ENCODE measurements around the gene SLC26A11.

SLC26A11 gene

GRCh38 chr17:80261895-80262279 lies 41.7 kb downstream of the SLC26A11 start:
- ATAC-seq = no peak
- TF ChIP-seq ARNTL (CRISPR knock-in tag; IDR thresholded peaks at IDR 0.05; ENCODE audit: borderline replicate concordance, low read depth) (no peak), BACH2 (CRISPR knock-in tag; IDR thresholded peaks at IDR 0.05; ENCODE audit: borderline replicate concordance) (no peak), RARB (CRISPR knock-in tag; IDR thresholded peaks at IDR 0.05) (no peak), POU6F1 (CRISPR knock-in tag; IDR thresholded peaks at IDR 0.05; ENCODE audit: borderline replicate concordance, low read depth) (no peak), CSDC2 (CRISPR knock-in tag; IDR thresholded peaks at IDR 0.05) (no peak)

- no peak for TF ChIP-seq ISL1 (CRISPR knock-in tag; IDR thresholded peaks at IDR 0.05)
- TF ChIP-seq CSDC2 (CRISPR knock-in tag; IDR thresholded peaks at IDR 0.05) = no peak
- no peak for TF ChIP-seq ZC3H10 (CRISPR knock-in tag; IDR thresholded peaks at IDR 0.05)
- no peak for TF ChIP-seq PPARA (CRISPR knock-in tag; IDR thresholded peaks at IDR 0.05; ENCODE audit: borderline replicate concordance)
- no peak for TF ChIP-seq CREB5 (CRISPR knock-in tag; IDR thresholded peaks at IDR 0.05; ENCODE audit: low read depth)
- TF ChIP-seq GLIS3 (CRISPR knock-in tag; IDR thresholded peaks at IDR 0.05) = no peak
- no peak for TF ChIP-seq OSR1 (CRISPR knock-in tag; IDR thresholded peaks at IDR 0.05)
- no peak for TF ChIP-seq RARB (CRISPR knock-in tag; IDR thresholded peaks at IDR 0.05)
- TF ChIP-seq, protein P1, sequence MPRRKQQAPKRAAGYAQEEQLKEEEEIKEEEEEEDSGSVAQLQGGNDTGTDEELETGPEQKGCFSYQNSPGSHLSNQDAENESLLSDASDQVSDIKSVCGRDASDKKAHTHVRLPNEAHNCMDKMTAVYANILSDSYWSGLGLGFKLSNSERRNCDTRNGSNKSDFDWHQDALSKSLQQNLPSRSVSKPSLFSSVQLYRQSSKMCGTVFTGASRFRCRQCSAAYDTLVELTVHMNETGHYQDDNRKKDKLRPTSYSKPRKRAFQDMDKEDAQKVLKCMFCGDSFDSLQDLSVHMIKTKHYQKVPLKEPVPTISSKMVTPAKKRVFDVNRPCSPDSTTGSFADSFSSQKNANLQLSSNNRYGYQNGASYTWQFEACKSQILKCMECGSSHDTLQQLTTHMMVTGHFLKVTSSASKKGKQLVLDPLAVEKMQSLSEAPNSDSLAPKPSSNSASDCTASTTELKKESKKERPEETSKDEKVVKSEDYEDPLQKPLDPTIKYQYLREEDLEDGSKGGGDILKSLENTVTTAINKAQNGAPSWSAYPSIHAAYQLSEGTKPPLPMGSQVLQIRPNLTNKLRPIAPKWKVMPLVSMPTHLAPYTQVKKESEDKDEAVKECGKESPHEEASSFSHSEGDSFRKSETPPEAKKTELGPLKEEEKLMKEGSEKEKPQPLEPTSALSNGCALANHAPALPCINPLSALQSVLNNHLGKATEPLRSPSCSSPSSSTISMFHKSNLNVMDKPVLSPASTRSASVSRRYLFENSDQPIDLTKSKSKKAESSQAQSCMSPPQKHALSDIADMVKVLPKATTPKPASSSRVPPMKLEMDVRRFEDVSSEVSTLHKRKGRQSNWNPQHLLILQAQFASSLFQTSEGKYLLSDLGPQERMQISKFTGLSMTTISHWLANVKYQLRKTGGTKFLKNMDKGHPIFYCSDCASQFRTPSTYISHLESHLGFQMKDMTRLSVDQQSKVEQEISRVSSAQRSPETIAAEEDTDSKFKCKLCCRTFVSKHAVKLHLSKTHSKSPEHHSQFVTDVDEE (CRISPR knock-in tag; IDR thresholded peaks at IDR 0.05) = no peak
- TF ChIP-seq, protein P2, sequence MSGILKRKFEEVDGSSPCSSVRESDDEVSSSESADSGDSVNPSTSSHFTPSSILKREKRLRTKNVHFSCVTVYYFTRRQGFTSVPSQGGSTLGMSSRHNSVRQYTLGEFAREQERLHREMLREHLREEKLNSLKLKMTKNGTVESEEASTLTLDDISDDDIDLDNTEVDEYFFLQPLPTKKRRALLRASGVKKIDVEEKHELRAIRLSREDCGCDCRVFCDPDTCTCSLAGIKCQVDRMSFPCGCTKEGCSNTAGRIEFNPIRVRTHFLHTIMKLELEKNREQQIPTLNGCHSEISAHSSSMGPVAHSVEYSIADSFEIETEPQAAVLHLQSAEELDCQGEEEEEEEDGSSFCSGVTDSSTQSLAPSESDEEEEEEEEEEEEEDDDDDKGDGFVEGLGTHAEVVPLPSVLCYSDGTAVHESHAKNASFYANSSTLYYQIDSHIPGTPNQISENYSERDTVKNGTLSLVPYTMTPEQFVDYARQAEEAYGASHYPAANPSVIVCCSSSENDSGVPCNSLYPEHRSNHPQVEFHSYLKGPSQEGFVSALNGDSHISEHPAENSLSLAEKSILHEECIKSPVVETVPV (CRISPR knock-in tag; IDR thresholded peaks at IDR 0.05) = no peak
- TF ChIP-seq PATZ1 (CRISPR knock-in tag; IDR thresholded peaks at IDR 0.05; ENCODE audit: borderline replicate concordance) = no peak
- ATAC-seq = no peak
These were observed 42.1 kb downstream of the SLC26A11 start for GRCh38 chr17:80262291-80262690.

DNA sequence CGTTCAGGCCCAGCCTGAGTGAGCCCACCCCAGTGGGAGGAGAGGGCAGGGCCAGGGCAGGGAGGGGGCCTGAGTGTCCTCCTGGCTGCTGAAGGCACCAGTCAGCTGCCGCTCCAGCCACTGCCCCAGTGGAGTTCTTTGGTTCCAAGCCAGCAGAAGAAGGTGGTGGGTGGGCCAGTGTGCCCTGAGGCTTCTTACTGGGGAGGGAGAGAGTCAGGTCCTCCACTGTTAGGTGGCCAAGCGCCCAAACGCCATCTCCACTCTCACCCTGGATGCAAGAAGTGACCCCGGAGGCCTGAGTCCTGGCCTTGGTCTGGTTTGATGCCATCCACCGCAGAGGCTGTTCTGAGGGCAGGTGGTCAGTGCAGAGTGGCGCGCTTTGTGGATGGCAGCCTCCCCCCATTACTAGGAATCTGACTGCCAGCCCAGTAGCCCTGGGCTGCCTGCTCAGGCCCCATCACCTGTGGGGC lies 42.6 kb downstream of the SLC26A11 start:
- TF ChIP-seq ISL1 (CRISPR knock-in tag; IDR thresholded peaks at IDR 0.05) (no peak), ESRRG (CRISPR knock-in tag; IDR thresholded peaks at IDR 0.05) (no peak), RARB (CRISPR knock-in tag; IDR thresholded peaks at IDR 0.05) (no peak), TCF4 (CRISPR knock-in tag; IDR thresholded peaks at IDR 0.05; ENCODE audit: borderline replicate concordance) (no peak), ZC3H10 (CRISPR knock-in tag; IDR thresholded peaks at IDR 0.05) (no peak), SNAI2 (CRISPR knock-in tag; IDR thresholded peaks at IDR 0.05) (no peak), CSDC2 (CRISPR knock-in tag; IDR thresholded peaks at IDR 0.05) (no peak), OSR1 (CRISPR knock-in tag; IDR thresholded peaks at IDR 0.05) (no peak)
- TF ChIP-seq, protein P1 (CRISPR knock-in tag; IDR thresholded peaks at IDR 0.05) = no peak
- no peak for ATAC-seq
